Ishikawa (cell line): ENCODE measurements around the gene LINC01488.

ENCODE experiments used
- CEBPB ChIP-seq: IDR thresholded peaks from 2 replicates; pipeline ENCODE4 v1.6.1; 2012
- CREB1 ChIP-seq: IDR thresholded peaks from 2 replicates; pipeline ENCODE4 v1.6.1; 2012; ENCODE audit warnings: low read depth
- EGR1 ChIP-seq: IDR thresholded peaks from 2 replicates; pipeline ENCODE4 v1.6.1; 2012
- EP300 ChIP-seq: IDR thresholded peaks from 2 replicates; pipeline ENCODE4 v1.6.1; 2012; ENCODE audit warnings: borderline replicate concordance
- FOXM1 ChIP-seq: IDR thresholded peaks from 2 replicates; pipeline ENCODE4 v1.6.1; 2012; ENCODE audit warnings: low read depth, borderline replicate concordance
- RAD21 ChIP-seq: IDR thresholded peaks from 2 replicates; pipeline ENCODE4 v1.6.1; 2012; ENCODE audit warnings: low read depth
- TAF1 ChIP-seq: IDR thresholded peaks from 2 replicates; pipeline ENCODE4 v1.6.1; 2012; ENCODE audit warnings: low read depth, mild to moderate bottlenecking
- TCF12 ChIP-seq: IDR thresholded peaks from 2 replicates; pipeline ENCODE4 v1.6.1; 2012; ENCODE audit warnings: low read depth
- TEAD4 ChIP-seq: IDR thresholded peaks from 2 replicates; pipeline ENCODE4 v1.6.1; 2012
- YY1 ChIP-seq: IDR thresholded peaks from 2 replicates; pipeline ENCODE4 v1.6.1; 2012; ENCODE audit warnings: low read depth
- TF ChIP-seq, protein P1 (sequence below): IDR thresholded peaks from 2 replicates; pipeline ENCODE4 v1.6.1; 2012; ENCODE audit warnings: low read depth, mild to moderate bottlenecking
- TF ChIP-seq, protein P2 (sequence below): IDR thresholded peaks from 2 replicates; pipeline ENCODE4 v1.6.1; 2012

DNA sequence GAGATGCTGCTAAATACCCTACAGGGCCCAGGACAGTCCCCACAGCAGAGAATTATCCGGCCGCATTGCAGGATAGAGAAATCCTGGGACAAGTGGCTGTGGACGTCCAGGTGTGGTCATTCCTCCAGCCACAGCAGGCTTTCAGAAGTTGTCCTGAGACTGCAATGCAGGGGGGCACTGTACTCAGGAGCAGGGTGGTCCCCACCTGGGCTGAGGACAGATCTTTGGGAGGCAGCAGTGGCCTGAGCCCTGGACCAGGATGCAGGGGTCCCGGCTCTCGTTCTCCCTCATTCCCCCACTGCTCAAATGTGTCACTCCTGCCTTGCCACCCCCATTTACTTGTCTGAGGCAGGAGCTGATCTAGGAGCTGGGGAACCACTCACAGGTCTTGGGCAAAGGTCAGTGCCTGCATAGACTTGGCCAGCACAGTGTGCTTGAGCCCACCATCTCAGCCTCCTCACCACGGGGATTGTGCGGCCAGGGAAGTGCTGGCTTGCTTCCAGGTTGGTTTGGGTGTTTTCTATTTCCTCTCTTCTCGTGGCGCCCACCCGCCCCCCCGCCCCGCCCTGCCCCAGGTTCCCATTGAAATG lies 15.3 kb downstream of the LINC01488 start:
- no peak for TF ChIP-seq TAF1
- no peak for TF ChIP-seq TEAD4
- TF ChIP-seq, protein P1, sequence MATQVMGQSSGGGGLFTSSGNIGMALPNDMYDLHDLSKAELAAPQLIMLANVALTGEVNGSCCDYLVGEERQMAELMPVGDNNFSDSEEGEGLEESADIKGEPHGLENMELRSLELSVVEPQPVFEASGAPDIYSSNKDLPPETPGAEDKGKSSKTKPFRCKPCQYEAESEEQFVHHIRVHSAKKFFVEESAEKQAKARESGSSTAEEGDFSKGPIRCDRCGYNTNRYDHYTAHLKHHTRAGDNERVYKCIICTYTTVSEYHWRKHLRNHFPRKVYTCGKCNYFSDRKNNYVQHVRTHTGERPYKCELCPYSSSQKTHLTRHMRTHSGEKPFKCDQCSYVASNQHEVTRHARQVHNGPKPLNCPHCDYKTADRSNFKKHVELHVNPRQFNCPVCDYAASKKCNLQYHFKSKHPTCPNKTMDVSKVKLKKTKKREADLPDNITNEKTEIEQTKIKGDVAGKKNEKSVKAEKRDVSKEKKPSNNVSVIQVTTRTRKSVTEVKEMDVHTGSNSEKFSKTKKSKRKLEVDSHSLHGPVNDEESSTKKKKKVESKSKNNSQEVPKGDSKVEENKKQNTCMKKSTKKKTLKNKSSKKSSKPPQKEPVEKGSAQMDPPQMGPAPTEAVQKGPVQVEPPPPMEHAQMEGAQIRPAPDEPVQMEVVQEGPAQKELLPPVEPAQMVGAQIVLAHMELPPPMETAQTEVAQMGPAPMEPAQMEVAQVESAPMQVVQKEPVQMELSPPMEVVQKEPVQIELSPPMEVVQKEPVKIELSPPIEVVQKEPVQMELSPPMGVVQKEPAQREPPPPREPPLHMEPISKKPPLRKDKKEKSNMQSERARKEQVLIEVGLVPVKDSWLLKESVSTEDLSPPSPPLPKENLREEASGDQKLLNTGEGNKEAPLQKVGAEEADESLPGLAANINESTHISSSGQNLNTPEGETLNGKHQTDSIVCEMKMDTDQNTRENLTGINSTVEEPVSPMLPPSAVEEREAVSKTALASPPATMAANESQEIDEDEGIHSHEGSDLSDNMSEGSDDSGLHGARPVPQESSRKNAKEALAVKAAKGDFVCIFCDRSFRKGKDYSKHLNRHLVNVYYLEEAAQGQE: no peak
- TF ChIP-seq EP300: no peak
- no peak for TF ChIP-seq EGR1
- TF ChIP-seq TCF12: no peak
- no peak for TF ChIP-seq FOXM1
- no peak for TF ChIP-seq CEBPB
- no peak for TF ChIP-seq YY1
- TF ChIP-seq, protein P2, sequence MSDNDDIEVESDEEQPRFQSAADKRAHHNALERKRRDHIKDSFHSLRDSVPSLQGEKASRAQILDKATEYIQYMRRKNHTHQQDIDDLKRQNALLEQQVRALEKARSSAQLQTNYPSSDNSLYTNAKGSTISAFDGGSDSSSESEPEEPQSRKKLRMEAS: no peak
- TF ChIP-seq CREB1: no peak
- TF ChIP-seq RAD21: no peak
